Daoy (cell line): ENCODE measurements around the gene ABI2. TPM values are rescaled to one million over a fixed set of nuclear protein-coding genes. Genes with fewer than 3 reads are reported as not detected.
"Not testable (repeated sequence)": the region's sequence is repeated elsewhere in the genome, so short reads cannot be mapped to it uniquely, and the experiment has no call there.

Source experiments
- DNase-seq: peaks from one replicate; pipeline ENCODE4 v3.0.0-alpha.2; 2015; ENCODE audit warnings: low read depth
- total RNA-seq: library from RNA; depleted of rRNA; stranded (reverse); fragments of >200 nt; shearing (Covaris generic); gene quantifications from 2 replicates; pipeline ENCODE4 v1.2.3, GENCODE V29; 2014

ABI2 gene
- total RNA-seq, 1 experiment from 2014 or later, result 25.7 TPM

DNA sequence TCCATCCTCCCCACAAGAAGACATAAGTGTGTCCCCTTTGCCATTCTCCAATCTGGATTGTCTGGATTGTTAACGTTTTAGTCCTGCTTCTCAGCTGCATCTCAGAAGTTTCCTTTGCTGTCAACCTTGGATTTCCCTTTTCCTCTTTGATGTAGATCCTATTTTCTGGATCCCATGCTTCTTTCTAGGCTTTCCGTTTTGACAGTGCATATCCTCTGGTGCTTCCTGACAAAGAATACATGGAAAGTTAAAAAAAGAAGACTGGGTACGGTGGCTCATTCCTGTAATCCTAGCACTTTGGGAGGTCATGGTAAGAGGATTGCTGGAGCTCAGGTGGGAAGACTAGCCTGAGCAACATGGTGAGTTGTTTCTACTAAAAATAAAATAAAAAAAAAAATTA, 26.8 kb downstream of the ABI2 start:
- DNase-seq, result no peak

DNA sequence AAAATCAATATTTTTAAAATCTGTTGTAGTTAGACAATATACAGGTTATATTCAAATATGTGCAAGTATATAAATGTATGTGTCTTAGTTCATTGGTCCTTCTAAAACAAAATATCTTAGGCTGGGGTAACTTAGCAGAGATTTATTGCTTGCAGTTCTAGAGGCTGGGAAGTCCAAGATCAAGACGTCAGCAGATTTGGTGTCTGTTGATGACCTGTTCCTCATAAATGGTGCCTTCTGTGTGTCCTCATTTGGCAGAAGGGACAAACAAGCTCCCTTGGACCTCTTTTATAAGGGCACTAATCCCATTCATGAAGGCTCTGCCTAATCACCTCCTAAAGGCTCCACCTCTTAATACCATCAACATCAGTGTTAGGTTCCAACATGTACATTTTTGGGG, 31.3 kb downstream of the ABI2 start:
- DNase-seq, result no peak

DNA sequence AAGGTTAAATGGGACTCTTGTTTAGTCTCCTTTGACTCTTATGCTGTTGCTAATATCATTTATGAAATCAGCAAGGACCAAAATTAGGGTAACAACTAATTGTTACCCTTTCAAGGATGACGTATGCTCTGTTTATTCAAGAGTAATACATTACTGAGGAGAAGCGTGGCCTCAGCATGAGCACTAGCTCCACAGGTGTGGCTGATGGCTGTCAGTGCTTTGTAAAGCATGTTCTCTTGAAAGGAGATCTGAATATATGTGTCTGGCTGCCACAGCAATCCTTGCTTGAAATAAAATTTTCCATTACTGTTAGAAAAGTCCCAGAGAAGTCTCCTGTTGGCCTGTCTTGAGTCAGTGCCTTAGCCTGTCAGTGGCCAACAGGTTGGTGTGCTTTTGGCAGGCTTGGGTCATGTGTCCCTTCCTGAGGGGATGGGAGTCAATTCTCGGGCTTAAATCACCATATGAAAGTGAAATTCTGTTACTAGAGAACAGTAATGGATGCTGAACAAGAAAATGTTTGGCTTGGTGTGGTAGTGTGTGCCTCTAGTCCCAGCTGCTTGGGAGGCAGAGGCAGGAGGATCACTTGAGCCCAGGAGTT, 32.7 kb downstream of the ABI2 start:
- DNase-seq, result no peak

DNA sequence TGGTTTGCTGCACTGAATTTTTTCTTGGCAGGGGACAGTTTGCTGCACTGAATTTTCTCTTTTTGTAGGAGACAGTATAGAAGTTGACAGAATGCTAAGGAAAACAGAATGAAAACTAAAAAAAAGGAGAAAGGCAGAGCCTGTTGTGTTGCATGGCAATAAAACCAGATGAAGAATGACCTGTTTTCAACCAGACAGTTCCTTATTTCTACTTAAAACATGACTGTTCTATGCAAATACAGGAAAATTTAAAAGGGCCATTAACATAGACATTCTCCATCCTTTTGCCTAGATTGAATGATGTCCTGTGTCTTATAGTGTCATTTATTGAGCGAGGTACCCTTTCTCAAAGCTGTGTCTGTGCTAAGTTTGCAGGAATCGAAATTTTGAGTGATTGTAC, 33.3 kb downstream of the ABI2 start:
- no peak for DNase-seq

GRCh38 chr2:203361922-203362321, 33.7 kb downstream of the ABI2 start:
- no peak for DNase-seq

- DNase-seq, result no peak
Observed at GRCh38 chr2:203366639-203367466, 38.7 kb downstream of the ABI2 start.

DNA sequence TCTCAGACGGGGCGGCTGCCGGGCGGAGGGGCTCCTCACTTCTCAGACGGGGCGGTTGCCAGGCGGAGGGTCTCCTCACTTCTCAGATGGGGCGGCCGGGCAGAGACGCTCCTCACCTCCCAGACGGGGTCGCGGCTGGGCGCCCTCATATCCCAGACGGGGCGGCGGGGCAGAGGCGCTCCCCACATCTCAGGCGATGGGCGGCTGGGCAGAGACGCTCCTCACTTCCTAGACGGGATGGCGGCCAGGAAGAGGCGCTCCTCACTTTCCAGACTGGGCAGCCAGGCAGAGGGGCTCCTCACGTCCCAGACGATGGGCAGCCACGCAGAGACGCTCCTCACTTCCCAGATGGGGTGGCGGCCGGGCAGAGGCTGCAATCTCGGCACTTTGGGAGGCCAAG, 44.5 kb downstream of the ABI2 start:
- DNase-seq, result not testable (repeated sequence)

GRCh38 chr2:203376173-203376572, 48.0 kb downstream of the ABI2 start:
- DNase-seq, result no peak

DNA sequence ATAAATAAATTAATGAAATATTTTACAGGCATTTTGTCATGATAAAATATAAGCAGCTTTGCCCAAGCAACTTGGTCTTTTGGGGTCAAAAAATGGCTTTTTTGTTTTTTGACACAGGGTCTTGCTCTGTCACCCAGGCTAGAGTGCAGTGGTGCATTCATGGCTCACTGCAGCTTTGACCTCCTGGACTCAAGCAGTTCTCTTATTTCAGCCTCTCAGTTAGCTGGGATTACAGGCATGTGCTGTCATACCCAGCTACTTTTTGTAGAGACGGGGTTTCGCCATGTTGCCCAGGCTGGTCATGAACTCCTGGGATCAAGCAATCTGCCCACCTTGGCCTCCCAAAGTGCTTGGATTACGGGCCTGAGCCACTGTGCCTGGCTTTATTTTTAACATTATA, 51.0 kb downstream of the ABI2 start:
- DNase-seq, result no peak

DNA sequence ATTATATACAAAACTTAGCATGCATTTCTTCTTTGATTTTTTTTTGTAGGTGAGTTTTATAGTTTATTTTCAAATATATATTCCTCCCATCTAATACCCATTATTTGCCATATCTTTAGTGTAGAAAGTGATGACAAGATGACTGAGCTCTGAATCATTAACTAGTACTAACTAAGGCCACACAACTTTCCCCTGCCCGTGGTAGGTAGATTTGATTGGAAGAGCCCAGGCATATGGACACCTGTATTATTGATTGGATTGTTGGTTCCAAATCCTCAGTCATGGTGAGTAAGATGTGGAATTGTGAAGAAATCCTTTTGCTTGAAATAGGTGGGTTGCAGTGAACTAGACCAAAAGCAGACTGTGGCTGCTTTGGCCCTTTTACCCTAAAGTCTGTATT, 54.8 kb downstream of the ABI2 start:
- no peak for DNase-seq

- DNase-seq, result not testable (repeated sequence)
Observed at GRCh38 chr2:203388153-203388552, 60.0 kb downstream of the ABI2 start.

GRCh38 chr2:203394519-203395227, 66.5 kb downstream of the ABI2 start:
- no peak for DNase-seq

GRCh38 chr2:203395858-203396257, 67.7 kb downstream of the ABI2 start:
- DNase-seq, result no peak

DNA sequence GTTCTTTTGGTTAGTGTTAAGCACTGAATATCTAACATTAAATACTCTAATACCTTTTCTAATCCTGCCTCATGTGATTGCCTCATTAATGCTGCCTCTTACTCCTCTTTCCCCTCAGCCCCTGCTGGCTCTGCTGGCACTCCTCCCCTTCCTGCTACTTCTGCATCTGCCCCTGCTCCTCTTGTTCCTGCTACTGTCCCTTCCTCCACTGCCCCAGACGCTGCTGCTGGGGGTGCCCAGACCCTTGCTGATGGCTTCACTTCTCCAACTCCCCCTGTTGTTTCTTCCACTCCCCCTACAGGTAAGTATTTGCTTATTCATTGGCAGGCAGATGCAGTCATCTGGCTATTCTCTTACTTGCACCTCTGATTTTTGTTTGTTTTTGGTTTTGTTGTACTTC, 68.5 kb downstream of the ABI2 start:
- DNase-seq, result no peak

DNA sequence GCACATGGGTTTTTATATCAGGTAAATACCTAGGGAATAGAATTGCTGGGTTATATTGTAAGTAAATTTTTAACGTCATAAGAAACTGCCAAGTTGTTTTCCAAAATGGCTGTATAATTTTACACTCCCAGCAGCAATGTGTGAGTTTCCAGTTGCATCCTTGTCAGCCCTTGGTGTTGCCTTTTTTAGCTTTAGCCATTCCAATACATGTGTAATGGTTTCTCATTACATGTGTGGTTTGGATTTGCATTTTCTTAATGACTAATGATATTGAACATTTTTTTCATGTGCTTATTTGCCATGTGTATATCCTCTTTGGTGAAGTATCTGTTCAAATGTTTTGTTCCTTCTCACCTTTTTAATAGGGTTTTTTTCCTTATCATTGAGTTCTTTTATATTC, 70.8 kb downstream of the ABI2 start:
- no peak for DNase-seq

GRCh38 chr2:203400805-203401585, 72.8 kb downstream of the ABI2 start:
- DNase-seq, result no peak

DNA sequence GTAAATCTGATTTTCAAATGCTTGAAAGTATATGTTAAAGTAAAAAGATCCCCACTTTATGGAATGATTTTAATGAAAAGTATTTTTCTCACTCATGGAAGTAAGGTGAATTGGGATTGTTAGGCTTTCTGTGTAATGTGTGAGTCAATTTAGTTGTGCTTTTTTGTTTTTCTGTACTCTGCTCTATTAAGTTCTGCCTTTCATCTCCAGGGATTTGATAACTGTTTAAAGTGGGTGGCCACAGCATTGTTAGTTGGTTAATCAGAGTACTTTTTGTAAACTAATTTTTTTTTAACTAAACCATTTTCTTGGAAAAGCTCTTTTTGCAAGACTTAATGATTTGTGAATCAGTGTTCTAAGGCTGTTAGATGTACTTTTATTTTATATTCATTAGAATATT, 76.8 kb downstream of the ABI2 start:
- no peak for DNase-seq

GRCh38 chr2:203407496-203407895, 79.3 kb downstream of the ABI2 start:
- no peak for DNase-seq

DNA sequence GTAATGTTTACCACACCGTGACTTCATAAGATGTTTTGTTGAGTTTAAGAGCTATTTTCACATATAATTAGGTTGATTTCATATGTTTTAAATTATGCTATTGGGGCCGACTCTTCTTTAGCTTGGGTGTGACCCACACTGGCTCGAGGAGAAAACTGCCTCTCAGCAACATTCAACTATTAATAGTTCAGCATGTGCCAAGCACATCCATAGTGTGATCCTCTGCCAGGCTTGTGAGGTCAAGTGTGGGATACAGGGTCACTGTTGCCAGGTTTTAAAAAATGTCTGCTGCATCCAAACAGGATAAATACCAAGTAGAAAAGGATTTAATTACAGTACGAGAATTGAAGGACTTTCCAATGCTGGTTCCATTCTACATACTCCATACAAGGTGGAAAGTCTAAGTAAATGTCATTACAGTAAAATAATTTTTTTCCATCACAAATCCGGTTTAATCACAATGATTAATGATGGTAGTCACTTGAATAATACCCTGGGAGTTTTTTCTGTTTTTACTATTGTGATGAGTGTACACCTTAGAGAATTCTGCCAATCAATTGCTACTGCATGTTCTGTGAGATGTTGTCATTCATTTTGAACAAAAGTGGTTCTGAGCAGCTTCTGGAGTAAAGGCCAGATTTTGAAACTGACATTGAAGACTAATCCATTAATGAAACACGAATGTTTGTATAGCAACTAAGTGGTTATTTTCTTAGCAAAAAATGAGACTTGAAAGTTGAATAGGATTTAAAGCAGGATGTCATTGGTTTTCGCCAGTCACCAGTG, 84.5 kb downstream of the ABI2 start:
- DNase-seq, result no peak

- no peak for DNase-seq
Observed at GRCh38 chr2:203413796-203414195, 85.6 kb downstream of the ABI2 start.

DNA sequence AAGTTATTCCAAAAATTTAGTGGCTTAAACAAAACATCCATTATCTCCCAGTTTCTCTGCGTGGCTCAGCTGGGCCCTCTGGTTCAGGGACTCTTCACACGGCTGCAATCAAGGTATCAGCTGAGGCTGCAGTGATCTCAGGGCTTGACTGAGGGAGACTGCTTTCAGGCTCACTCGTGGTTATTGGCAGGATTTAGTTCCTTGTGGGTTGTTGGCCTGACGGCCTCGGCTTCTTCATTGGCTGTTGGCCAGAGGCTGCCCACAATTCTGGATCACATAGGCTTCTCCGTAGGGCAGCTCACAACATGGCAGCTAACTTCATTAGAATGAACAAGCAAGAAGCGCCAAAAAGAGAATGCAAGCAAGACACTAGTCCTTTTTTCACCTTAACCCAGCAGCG, 90.1 kb downstream of the ABI2 start:
- DNase-seq, result no peak
